Measurements from ENCODE around the gene FBRSL1. TPM values are rescaled to one million over a fixed set of nuclear protein-coding genes. Genes with fewer than 3 reads are reported as not detected.

The FBRSL1 gene
- total RNA-seq, 1 experiment from 2014 or later: 119 TPM

DNA sequence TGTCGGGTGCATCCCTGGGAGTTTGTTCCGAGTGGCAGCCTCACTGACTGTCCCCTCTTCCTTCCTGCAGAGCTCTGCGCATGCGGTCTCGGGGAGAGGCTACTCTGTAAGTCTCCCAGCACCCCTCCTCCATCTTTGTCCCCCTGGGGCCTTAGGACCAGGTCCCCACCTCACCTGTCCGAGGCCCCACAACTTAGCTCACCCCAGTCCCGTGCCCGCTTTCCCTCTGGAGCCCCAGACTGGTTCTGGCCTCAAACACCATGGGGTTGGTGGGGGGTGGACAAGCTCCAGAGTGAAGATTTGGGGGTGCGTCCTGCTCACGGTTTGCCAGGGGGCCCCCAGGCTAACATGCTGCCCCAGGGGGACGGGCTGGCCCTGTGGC, 37.9 kb downstream of the FBRSL1 start:
- H3K27me3 Mint-ChIP-seq (ENCODE audit: unreplicated experiment): no peaks in the 10 kb centered on the region
- H3K4me3 Mint-ChIP-seq (ENCODE audit: low read depth, unreplicated experiment): no peak overlapping the region
- peaks cover 11% of the 10 kb centered on the region for H3K36me3 Mint-ChIP-seq (ENCODE audit: insufficient read depth, unreplicated experiment)
- CTCF ChIA-PET: no interaction called here
- TF ChIP-seq, protein P1, sequence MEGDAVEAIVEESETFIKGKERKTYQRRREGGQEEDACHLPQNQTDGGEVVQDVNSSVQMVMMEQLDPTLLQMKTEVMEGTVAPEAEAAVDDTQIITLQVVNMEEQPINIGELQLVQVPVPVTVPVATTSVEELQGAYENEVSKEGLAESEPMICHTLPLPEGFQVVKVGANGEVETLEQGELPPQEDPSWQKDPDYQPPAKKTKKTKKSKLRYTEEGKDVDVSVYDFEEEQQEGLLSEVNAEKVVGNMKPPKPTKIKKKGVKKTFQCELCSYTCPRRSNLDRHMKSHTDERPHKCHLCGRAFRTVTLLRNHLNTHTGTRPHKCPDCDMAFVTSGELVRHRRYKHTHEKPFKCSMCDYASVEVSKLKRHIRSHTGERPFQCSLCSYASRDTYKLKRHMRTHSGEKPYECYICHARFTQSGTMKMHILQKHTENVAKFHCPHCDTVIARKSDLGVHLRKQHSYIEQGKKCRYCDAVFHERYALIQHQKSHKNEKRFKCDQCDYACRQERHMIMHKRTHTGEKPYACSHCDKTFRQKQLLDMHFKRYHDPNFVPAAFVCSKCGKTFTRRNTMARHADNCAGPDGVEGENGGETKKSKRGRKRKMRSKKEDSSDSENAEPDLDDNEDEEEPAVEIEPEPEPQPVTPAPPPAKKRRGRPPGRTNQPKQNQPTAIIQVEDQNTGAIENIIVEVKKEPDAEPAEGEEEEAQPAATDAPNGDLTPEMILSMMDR (IDR thresholded peaks at IDR 0.05; ENCODE audit: unreplicated experiment): no peak
- H3K27ac Mint-ChIP-seq (ENCODE audit: unreplicated experiment): no peak overlapping the region
- no peak for DNase-seq
- BruUV-seq (replicated peaks): no TSS peak
- intact Hi-C loops (cut with micrococcal nuclease; ENCODE audit: unreplicated experiment): no loop called here
- peaks cover 16% of the 10 kb centered on the region for H3K4me1 Mint-ChIP-seq (ENCODE audit: low read depth, unreplicated experiment)
- H3K9me3 Mint-ChIP-seq (ENCODE audit: low read depth, unreplicated experiment): no peaks in the 10 kb centered on the region

DNA sequence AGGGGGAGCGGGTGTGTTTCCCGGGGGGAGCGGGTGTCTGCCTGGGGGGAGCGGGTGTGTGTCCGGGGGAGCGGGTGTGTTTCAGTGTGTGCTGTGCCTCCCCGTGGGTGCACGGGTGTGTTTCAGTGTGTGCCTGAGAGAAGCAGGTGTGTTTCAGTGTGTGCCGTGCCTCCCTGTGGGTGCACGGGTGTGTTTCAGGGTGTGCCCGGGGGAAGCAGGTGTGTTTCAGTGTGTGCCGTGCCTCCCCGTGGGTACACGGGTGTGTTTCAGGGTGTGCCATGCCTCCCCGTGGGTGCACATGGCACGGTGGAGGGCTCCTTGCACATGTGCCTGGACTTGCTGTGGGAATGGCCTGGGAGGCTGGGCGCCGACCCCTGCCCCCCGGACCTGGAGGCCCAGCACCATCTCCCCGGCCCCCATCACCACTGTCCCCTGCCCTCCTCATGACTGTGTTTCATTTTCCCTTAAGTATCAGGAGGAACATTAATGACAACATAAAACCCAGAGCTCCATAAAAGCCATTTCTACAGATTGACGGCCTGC, 38.7 kb downstream of the FBRSL1 start:
- TF ChIP-seq, protein P1 (IDR thresholded peaks at IDR 0.05; ENCODE audit: unreplicated experiment): no peak
- H3K9me3 Mint-ChIP-seq (ENCODE audit: low read depth, unreplicated experiment): no peaks in the 10 kb centered on the region
- H3K4me3 Mint-ChIP-seq (ENCODE audit: low read depth, unreplicated experiment): no peak overlapping the region
- no peaks in the 10 kb centered on the region for H3K27me3 Mint-ChIP-seq (ENCODE audit: unreplicated experiment)
- H3K4me1 Mint-ChIP-seq (ENCODE audit: low read depth, unreplicated experiment): peaks cover 13% of the 10 kb centered on the region
- peaks cover 11% of the 10 kb centered on the region for H3K36me3 Mint-ChIP-seq (ENCODE audit: insufficient read depth, unreplicated experiment)
- intact Hi-C loops (cut with micrococcal nuclease; ENCODE audit: unreplicated experiment): no loop called here
- BruUV-seq (replicated peaks): no TSS peak
- H3K27ac Mint-ChIP-seq (ENCODE audit: unreplicated experiment): no peak overlapping the region
- DNase-seq: no peak
- CTCF ChIA-PET: interaction anchor here (0.9 to 1.4 kb wide), 2 partner anchors 30 to 35 kb away, joined by 3 to 4 read pairs; no protein-coding TSS in a partner anchor

DNA sequence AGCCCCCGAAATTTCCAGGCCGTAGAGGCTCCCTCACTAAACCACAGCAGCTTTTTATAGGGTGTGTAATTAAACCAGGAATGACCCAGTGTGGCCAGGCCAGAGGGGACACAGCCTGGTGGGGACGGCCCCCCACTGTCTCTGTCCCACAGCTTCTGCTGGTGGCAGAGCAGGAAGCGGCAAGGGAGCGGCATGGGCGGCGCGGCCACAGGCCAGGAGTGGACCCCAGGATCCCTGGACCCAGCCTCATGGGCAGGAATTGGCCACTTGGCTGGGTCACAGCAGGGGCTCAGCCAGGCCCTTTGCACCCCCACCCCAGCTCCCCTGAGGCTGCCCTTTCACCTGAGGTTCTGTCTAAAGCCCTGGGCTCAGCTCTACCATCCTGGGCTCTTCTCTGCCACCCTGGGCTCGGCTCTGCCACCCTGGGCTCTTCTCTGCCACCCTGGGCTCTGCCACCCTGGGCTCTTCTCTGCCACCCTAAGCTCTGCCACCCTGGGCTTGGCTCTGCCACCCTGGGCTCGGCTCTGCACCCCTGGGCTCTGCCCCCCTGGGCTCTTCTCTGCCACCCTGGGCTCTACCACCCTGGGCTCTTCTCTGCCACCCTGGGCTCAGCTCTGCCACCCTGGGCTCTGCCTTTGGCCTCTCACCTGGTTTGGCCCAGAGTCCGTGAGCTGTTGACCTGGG, 39.3 kb downstream of the FBRSL1 start:
- Mint-ChIP-seq H3K27ac (ENCODE audit: unreplicated experiment) (no peak overlapping the region), H3K9me3 (ENCODE audit: low read depth, unreplicated experiment) (no peaks in the 10 kb centered on the region), H3K4me3 (ENCODE audit: low read depth, unreplicated experiment) (no peak overlapping the region), H3K27me3 (ENCODE audit: unreplicated experiment) (no peaks in the 10 kb centered on the region), H3K4me1 (ENCODE audit: low read depth, unreplicated experiment) (peaks cover 6% of the 10 kb centered on the region), H3K36me3 (ENCODE audit: insufficient read depth, unreplicated experiment) (peaks cover 8% of the 10 kb centered on the region)
- CTCF ChIA-PET: interaction anchor here (0.9 to 1.4 kb wide), 2 partner anchors 29 to 35 kb away, joined by 3 to 4 read pairs; no protein-coding TSS in a partner anchor
- BruUV-seq (replicated peaks): no TSS peak
- no peak for DNase-seq
- intact Hi-C loops (cut with micrococcal nuclease; ENCODE audit: unreplicated experiment): no loop called here
- TF ChIP-seq, protein P1 (IDR thresholded peaks at IDR 0.05; ENCODE audit: unreplicated experiment): no peak

DNA sequence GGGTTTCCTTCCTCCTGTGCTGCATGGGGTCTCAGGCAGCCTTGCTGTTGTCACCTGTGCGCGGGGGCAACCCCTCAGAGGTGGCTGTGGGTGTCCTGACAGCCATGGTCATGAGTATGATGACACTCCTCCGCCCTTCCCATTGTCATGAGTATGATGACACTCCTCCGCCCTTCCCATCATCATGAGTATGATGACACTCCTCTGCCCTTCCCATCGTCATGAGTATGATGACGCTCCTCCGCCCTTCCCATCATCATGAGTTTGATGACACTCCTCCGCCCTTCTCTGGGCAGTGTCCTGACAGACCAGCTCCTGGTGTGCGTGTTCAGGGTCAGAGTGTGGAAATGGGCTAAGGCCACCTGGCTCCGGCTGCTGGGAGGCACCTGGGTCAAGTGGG, 40.0 kb downstream of the FBRSL1 start:
- H3K36me3 Mint-ChIP-seq (ENCODE audit: insufficient read depth, unreplicated experiment): peaks cover 2% of the 10 kb centered on the region
- TF ChIP-seq, protein P1 (IDR thresholded peaks at IDR 0.05; ENCODE audit: unreplicated experiment): no peak
- H3K9me3 Mint-ChIP-seq (ENCODE audit: low read depth, unreplicated experiment): no peaks in the 10 kb centered on the region
- no peak overlapping the region for H3K27ac Mint-ChIP-seq (ENCODE audit: unreplicated experiment)
- no peak for DNase-seq
- H3K4me1 Mint-ChIP-seq (ENCODE audit: low read depth, unreplicated experiment): no peaks in the 10 kb centered on the region
- H3K4me3 Mint-ChIP-seq (ENCODE audit: low read depth, unreplicated experiment): no peak overlapping the region
- no peaks in the 10 kb centered on the region for H3K27me3 Mint-ChIP-seq (ENCODE audit: unreplicated experiment)
- BruUV-seq (replicated peaks): no TSS peak
- intact Hi-C loops (cut with micrococcal nuclease; ENCODE audit: unreplicated experiment): no loop called here
- CTCF ChIA-PET: interaction anchor here (0.9 to 1.4 kb wide), 2 partner anchors 28 to 34 kb away, joined by 3 to 4 read pairs; no protein-coding TSS in a partner anchor
